ENCODE measurements around the gene UBE2N.
"Not testable (repeated sequence)": the region's sequence is repeated elsewhere in the genome, so short reads cannot be mapped to it uniquely, and the experiment has no call there.

UBE2N gene

GRCh38 chr12:93441081-93441616, 598 bp downstream of the UBE2N start:
- Histone ChIP-seq H3K4me1 (ENCODE audit: control insufficient read depth, low read depth, low read length) (peaks cover 18% of the 10 kb centered on the region), H3K36me3 (ENCODE audit: control insufficient read depth, low read depth, low read length) (no peaks in the 10 kb centered on the region), H3K27ac (ENCODE audit: low read length) (no peak overlapping the region), H3K27me3 (ENCODE audit: control insufficient read depth, insufficient read depth, low read length) (no peaks in the 10 kb centered on the region), H3K9me3 (ENCODE audit: control insufficient read depth, low read depth, low read length) (no peaks in the 10 kb centered on the region), H3K4me3 (ENCODE audit: low read length) (peak overlapping the region; percentile 88), H3K9ac (ENCODE audit: low read length) (peak overlapping the region; percentile 87)

- Histone ChIP-seq H3K4me1 (ENCODE audit: control insufficient read depth, low read depth, low read length) (peaks cover 18% of the 10 kb centered on the region), H3K9ac (ENCODE audit: low read length) (peak overlapping the region; percentile 87), H3K9me3 (ENCODE audit: control insufficient read depth, low read depth, low read length) (no peaks in the 10 kb centered on the region), H3K36me3 (ENCODE audit: control insufficient read depth, low read depth, low read length) (no peaks in the 10 kb centered on the region), H3K27ac (ENCODE audit: low read length) (no peak overlapping the region), H3K27me3 (ENCODE audit: control insufficient read depth, insufficient read depth, low read length) (no peaks in the 10 kb centered on the region), H3K4me3 (ENCODE audit: low read length) (peak overlapping the region; percentile 88)
These were observed 1.5 kb downstream of the UBE2N start for GRCh38 chr12:93440043-93440835.

- no peak overlapping the region for H3K9ac ChIP-seq (ENCODE audit: low read length)
- H3K4me1 ChIP-seq (ENCODE audit: control insufficient read depth, low read depth, low read length): peaks cover 18% of the 10 kb centered on the region
- no peak overlapping the region for H3K4me3 ChIP-seq (ENCODE audit: low read length)
- no peaks in the 10 kb centered on the region for H3K36me3 ChIP-seq (ENCODE audit: control insufficient read depth, low read depth, low read length)
- no peaks in the 10 kb centered on the region for H3K9me3 ChIP-seq (ENCODE audit: control insufficient read depth, low read depth, low read length)
- H3K27me3 ChIP-seq (ENCODE audit: control insufficient read depth, insufficient read depth, low read length): no peaks in the 10 kb centered on the region
- H3K27ac ChIP-seq (ENCODE audit: low read length): no peak overlapping the region
These were observed 3.3 kb downstream of the UBE2N start for GRCh38 chr12:93438266-93439050.

GRCh38 chr12:93434256-93434865, 7.4 kb downstream of the UBE2N start:
- Histone ChIP-seq H3K27ac (ENCODE audit: low read length) (no peak overlapping the region), H3K27me3 (ENCODE audit: control insufficient read depth, insufficient read depth, low read length) (no peaks in the 10 kb centered on the region), H3K4me1 (ENCODE audit: control insufficient read depth, low read depth, low read length) (peaks cover 3% of the 10 kb centered on the region), H3K9me3 (ENCODE audit: control insufficient read depth, low read depth, low read length) (no peaks in the 10 kb centered on the region), H3K4me3 (ENCODE audit: low read length) (no peak overlapping the region), H3K9ac (ENCODE audit: low read length) (no peak overlapping the region), H3K36me3 (ENCODE audit: control insufficient read depth, low read depth, low read length) (no peaks in the 10 kb centered on the region)

- not testable (repeated sequence) for H3K4me3 ChIP-seq (ENCODE audit: low read length); H3K9me3 ChIP-seq (ENCODE audit: control insufficient read depth, low read depth, low read length); H3K27me3 ChIP-seq (ENCODE audit: control insufficient read depth, insufficient read depth, low read length); H3K27ac ChIP-seq (ENCODE audit: low read length); H3K36me3 ChIP-seq (ENCODE audit: control insufficient read depth, low read depth, low read length); H3K4me1 ChIP-seq (ENCODE audit: control insufficient read depth, low read depth, low read length); H3K9ac ChIP-seq (ENCODE audit: low read length)
These were observed 9.7 kb downstream of the UBE2N start for GRCh38 chr12:93432031-93432430.

- Histone ChIP-seq H3K9ac (ENCODE audit: low read length) (no peak overlapping the region), H3K27me3 (ENCODE audit: control insufficient read depth, insufficient read depth, low read length) (no peaks in the 10 kb centered on the region), H3K4me3 (ENCODE audit: low read length) (no peak overlapping the region), H3K27ac (ENCODE audit: low read length) (no peak overlapping the region), H3K36me3 (ENCODE audit: control insufficient read depth, low read depth, low read length) (no peaks in the 10 kb centered on the region), H3K9me3 (ENCODE audit: control insufficient read depth, low read depth, low read length) (no peaks in the 10 kb centered on the region), H3K4me1 (ENCODE audit: control insufficient read depth, low read depth, low read length) (peaks cover 4% of the 10 kb centered on the region)
These were observed 11.5 kb downstream of the UBE2N start for GRCh38 chr12:93430280-93430679.

- Histone ChIP-seq H3K36me3 (ENCODE audit: control insufficient read depth, low read depth, low read length) (no peaks in the 10 kb centered on the region), H3K9ac (ENCODE audit: low read length) (no peak overlapping the region), H3K4me1 (ENCODE audit: control insufficient read depth, low read depth, low read length) (peaks cover 4% of the 10 kb centered on the region), H3K27ac (ENCODE audit: low read length) (no peak overlapping the region), H3K9me3 (ENCODE audit: control insufficient read depth, low read depth, low read length) (no peaks in the 10 kb centered on the region), H3K27me3 (ENCODE audit: control insufficient read depth, insufficient read depth, low read length) (no peaks in the 10 kb centered on the region), H3K4me3 (ENCODE audit: low read length) (no peak overlapping the region)
These were observed 11.9 kb downstream of the UBE2N start for GRCh38 chr12:93429852-93430251.

GRCh38 chr12:93429448-93429847, 12.3 kb downstream of the UBE2N start:
- Histone ChIP-seq H3K36me3 (ENCODE audit: control insufficient read depth, low read depth, low read length) (no peaks in the 10 kb centered on the region), H3K27me3 (ENCODE audit: control insufficient read depth, insufficient read depth, low read length) (no peaks in the 10 kb centered on the region), H3K4me1 (ENCODE audit: control insufficient read depth, low read depth, low read length) (peaks cover 4% of the 10 kb centered on the region), H3K9ac (ENCODE audit: low read length) (no peak overlapping the region), H3K27ac (ENCODE audit: low read length) (no peak overlapping the region), H3K9me3 (ENCODE audit: control insufficient read depth, low read depth, low read length) (no peaks in the 10 kb centered on the region), H3K4me3 (ENCODE audit: low read length) (no peak overlapping the region)

GRCh38 chr12:93427779-93428564, 13.8 kb downstream of the UBE2N start:
- Histone ChIP-seq H3K4me1 (ENCODE audit: control insufficient read depth, low read depth, low read length) (peaks cover 14% of the 10 kb centered on the region), H3K9me3 (ENCODE audit: control insufficient read depth, low read depth, low read length) (no peaks in the 10 kb centered on the region), H3K36me3 (ENCODE audit: control insufficient read depth, low read depth, low read length) (no peaks in the 10 kb centered on the region), H3K27ac (ENCODE audit: low read length) (no peak overlapping the region), H3K4me3 (ENCODE audit: low read length) (no peak overlapping the region), H3K27me3 (ENCODE audit: control insufficient read depth, insufficient read depth, low read length) (no peaks in the 10 kb centered on the region), H3K9ac (ENCODE audit: low read length) (no peak overlapping the region)

- H3K9ac ChIP-seq (ENCODE audit: low read length): no peak overlapping the region
- H3K9me3 ChIP-seq (ENCODE audit: control insufficient read depth, low read depth, low read length): no peaks in the 10 kb centered on the region
- no peak overlapping the region for H3K27ac ChIP-seq (ENCODE audit: low read length)
- no peak overlapping the region for H3K4me3 ChIP-seq (ENCODE audit: low read length)
- peaks cover 17% of the 10 kb centered on the region for H3K4me1 ChIP-seq (ENCODE audit: control insufficient read depth, low read depth, low read length)
- H3K27me3 ChIP-seq (ENCODE audit: control insufficient read depth, insufficient read depth, low read length): no peaks in the 10 kb centered on the region
- H3K36me3 ChIP-seq (ENCODE audit: control insufficient read depth, low read depth, low read length): no peaks in the 10 kb centered on the region
These were observed 15.3 kb downstream of the UBE2N start for GRCh38 chr12:93426412-93426805.
